Stimulated activated CD8-positive, alpha-beta memory T cell treated with anti-CD3 and anti-CD28 coated beads, Interleukin-7, amount 100 ng/mL, for 1 hour (primary cell): ENCODE results near the gene H2AZ1.
A peak's percentile ranks its signal among the peaks of the same experiment; 100 is the strongest.

Experiments used
- DNase-seq, 2 donors: peaks; one replicate each; pipeline ENCODE4 v3.0.0-alpha.2; 2020; ENCODE audit warnings: low read depth in 2 of 2

Gene H2AZ1

DNA sequence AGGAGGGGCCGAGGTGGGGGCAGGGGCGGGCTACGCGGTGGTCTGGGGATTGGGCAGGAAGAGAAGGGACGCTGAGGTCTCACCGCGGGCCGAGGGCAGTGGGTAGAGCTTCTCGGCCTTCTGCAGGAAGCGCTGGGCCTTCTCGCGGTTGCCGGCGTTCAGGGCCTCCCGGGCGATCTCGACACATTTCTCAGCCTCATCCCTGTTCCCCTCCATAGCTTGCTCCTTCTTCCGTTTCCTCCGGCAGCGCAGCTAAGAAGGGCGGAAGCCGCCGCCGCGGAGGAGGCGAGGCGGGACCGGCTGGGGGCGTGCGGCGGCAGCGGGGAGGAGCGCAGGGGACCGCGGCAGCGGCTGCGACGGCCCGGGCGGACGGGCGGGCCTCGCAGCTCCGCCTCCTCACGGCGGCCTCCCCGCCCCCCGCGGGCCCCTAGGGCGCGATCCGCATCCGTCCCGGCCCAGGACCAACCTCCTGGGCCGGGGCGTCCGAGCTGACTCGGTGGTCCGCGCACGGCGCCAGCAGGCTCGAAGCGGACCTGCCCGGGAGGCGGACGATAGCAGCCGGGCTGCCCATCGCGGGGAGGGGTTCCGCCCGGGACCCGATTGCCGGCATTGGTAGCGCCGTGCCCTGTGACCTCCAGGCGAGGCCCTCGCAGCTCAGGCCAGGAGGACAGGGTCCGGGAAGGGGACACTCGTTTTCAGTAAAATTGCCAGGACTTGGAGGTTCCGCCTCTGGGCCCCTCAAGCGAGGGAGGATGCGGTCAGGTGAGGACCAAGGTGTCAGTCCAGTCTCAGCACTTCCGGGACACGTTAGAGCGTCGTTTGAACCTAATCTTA lies 3.5 kb downstream of the H2AZ1 start, which contains the start of gene DNAJB14:
DNAJB14 (minus strand) TSS at position 263 of the 834 bp plus-strand sequence; CDS start at position 216, 47 bp downstream.
- peak; percentile 58 to 61 for DNase-seq

DNA sequence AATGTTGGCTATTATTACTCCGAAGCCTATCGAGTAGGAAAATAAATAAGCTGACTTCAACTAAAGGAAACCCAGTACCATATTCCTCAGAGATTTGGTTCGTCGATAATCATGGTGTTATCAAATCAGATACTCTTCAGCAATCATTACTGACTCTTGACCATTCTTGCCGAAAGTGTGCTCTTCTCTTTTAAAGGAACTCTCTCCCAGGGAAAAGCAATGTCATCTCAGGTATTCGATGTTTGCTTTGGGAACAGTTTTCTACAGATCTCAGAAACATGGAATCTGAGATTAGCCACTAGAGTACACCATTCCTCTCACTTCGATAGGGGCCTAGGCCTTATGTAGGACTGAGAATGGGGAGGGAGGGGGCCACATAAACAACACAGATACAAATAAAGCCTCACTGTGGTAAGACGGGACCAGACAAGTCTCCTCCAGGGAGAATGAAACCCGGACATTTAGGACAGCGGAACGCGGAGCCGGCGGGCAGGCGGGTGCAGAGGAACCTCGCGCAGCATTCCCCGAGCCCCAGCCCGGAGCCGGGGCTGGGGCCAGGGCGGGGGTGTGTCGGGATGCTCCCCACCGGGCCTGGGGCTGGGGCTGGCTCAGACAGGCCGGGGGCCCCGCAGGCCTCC lies 4.2 kb downstream of the H2AZ1 start:
- no peak for DNase-seq

GRCh38 chr4:99943904-99944437 lies 6.1 kb downstream of the H2AZ1 start:
- no peak for DNase-seq

GRCh38 chr4:99938243-99938753 lies 11.8 kb downstream of the H2AZ1 start:
- DNase-seq, result no peak

- DNase-seq, result no peak
Measured at GRCh38 chr4:99934891-99935290, 15.2 kb downstream of the H2AZ1 start.

GRCh38 chr4:99927566-99927965 lies 22.5 kb downstream of the H2AZ1 start:
- DNase-seq, result no peak

GRCh38 chr4:99921174-99921573 lies 28.9 kb downstream of the H2AZ1 start:
- DNase-seq, result no peak

DNA sequence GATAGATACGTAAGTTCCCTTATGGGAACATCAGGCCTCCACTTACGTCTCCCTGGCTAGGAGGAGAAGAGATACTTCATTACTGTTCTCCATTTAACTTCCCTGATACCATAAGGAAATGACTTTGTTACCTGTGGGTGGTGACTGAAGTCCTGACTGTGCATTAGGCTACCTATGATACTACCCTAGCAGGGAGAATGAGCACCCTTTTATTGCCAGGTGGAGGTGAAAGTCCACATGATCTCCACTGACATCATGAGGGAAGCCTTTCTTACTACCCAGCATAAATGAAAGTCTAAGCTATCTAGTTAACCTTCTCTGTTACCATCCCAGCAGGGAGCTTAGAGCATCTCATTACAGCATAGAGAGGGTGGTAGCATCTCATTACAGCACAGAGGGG lies 31.4 kb downstream of the H2AZ1 start:
- DNase-seq, result no peak

GRCh38 chr4:99917575-99917974 lies 32.5 kb downstream of the H2AZ1 start:
- DNase-seq, result no peak

- no peak for DNase-seq
Measured at GRCh38 chr4:99915449-99915848, 34.6 kb downstream of the H2AZ1 start.
